PC-9 (cell line): ENCODE results near the gene GOLIM4.

Experiments
- CTCF ChIP-seq: fragments of 200-600 bp; sonication (generic); conservative IDR thresholded peaks from 2 replicates; pipeline ENCODE4 v1.6.1; 2017; ENCODE audit warnings: mixed run types, antibody characterized with exemption, mild to moderate bottlenecking, moderate library complexity
- EZH2 ChIP-seq: fragments of 200-600 bp; sonication (generic); IDR thresholded peaks from 2 replicates; pipeline ENCODE4 v1.8.0; 2017; ENCODE audit warnings: antibody characterized with exemption, low read depth

- TF ChIP-seq EZH2 (no peak), CTCF (no peak)
Measured at GRCh38 chr3:167991213-167991612, 104.5 kb downstream of the GOLIM4 start.
